K562 (cell line): ENCODE results near the gene ZNF410. TPM values are rescaled to one million over a fixed set of nuclear protein-coding genes. Genes with fewer than 3 reads are reported as not detected.

ENCODE experiments used
- ATAC-seq: fragments of 200-7000 bp; cut with Tn5 transposase; 3 replicates; pipeline ENCODE4 v1.9.1; 2020; ENCODE audit warnings: moderate library complexity
- BruUV-seq: library from RNA; stranded (reverse); fragments of 400-500 nt; replicated peaks from 2 replicates; lab custom pipeline; 2021; lab: Mats Ljungman, UMichigan
- CTCF ChIA-PET: fragments of 300-600 bp; formaldehyde crosslinking; extraction: SDS; loops from one replicate; lab custom pipeline; 2021; ENCODE audit warnings: low intra/inter-chr PET ratio; lab: Yijun Ruan, JAX
- POLR2A ChIA-PET: fragments of 300-600, 350-650 bp; sonication (Branson Sonifier 250); formaldehyde crosslinking; extraction: SDS; loops from one replicate; lab custom pipeline; 2021; ENCODE audit warnings: antibody characterized with exemption, inconsistent platforms; lab: Yijun Ruan, JAX
- DNase-seq, 4 experiments: peaks; one replicate each; pipeline versions ENCODE4 v3.0.0 to v3.0.0-alpha.2; 2011 to 2018; ENCODE audit warnings: low spot score in 3 of 4, mixed read lengths in 3 of 4; ENCODE audit errors: extremely low read depth in 1 of 4
- FAIRE-seq: peaks from 2 replicates; lab custom pipeline; 2011; peaks lifted over from hg19 to GRCh38; lab: Jason Lieb, UNC
- H2AFZ ChIP-seq: 2 replicates; pipeline ENCODE4 v1.6.0; 2011; ENCODE audit warnings: low read depth, low read length, control low read depth, inconsistent platforms
- H3K27ac ChIP-seq: fragments of 200-600 bp; 3 replicates; pipeline ENCODE4 v1.8.0; 2011; ENCODE audit warnings: low read depth, mild to moderate bottlenecking, control low read depth, inconsistent platforms, low read length, moderate library complexity, mixed read lengths; ENCODE audit errors: extremely low read depth
- H3K27me3 ChIP-seq, 2 experiments: fragments of 300-600 bp in 1 of 2; 2 replicates in 1 of 2; 3 replicates in 1 of 2; pipeline versions ENCODE4 v1.6.0 to v1.8.0; 2011; ENCODE audit warnings: inconsistent platforms in 2 of 2, low read length in 2 of 2, mild to moderate bottlenecking in 1 of 2, mixed read lengths in 1 of 2, moderate library complexity in 1 of 2; ENCODE audit not compliant: control insufficient read depth in 2 of 2, insufficient read depth in 2 of 2
- H3K36me3 ChIP-seq: fragments of 300-600 bp; 3 replicates; pipeline ENCODE4 v1.8.0; 2011; ENCODE audit warnings: mild to moderate bottlenecking, low read length, inconsistent platforms; ENCODE audit not compliant: control insufficient read depth, insufficient read depth
- H3K4me1 ChIP-seq, 2 experiments: fragments of 200-600 bp in 1 of 2; replicated peaks in 1 of 2; 2 replicates in 1 of 2; 3 replicates in 1 of 2; pipeline versions ENCODE4 v1.5.1 to v1.8.0; 2011; ENCODE audit warnings: inconsistent platforms in 2 of 2, low read length in 2 of 2, mild to moderate bottlenecking in 1 of 2, mixed read lengths in 1 of 2, moderate library complexity in 1 of 2; ENCODE audit not compliant: control insufficient read depth in 2 of 2, insufficient read depth in 2 of 2
- H3K4me2 ChIP-seq: 2 replicates; pipeline ENCODE4 v1.6.1; 2011; ENCODE audit warnings: low read length, control low read depth, inconsistent platforms, mixed read lengths; ENCODE audit not compliant: insufficient read depth
- H3K4me3 ChIP-seq: fragments of 200-600 bp; sonication (generic), shearing (Covaris generic); 2 replicates; pipeline ENCODE4 v1.5.1; 2016; ENCODE audit warnings: control low read depth, inconsistent platforms
- H3K79me2 ChIP-seq: fragments of 200-600 bp; 3 replicates; pipeline ENCODE4 v1.8.0; 2011; ENCODE audit warnings: low read length, inconsistent platforms; ENCODE audit not compliant: control insufficient read depth, insufficient read depth
- H3K9ac ChIP-seq, 2 experiments: 2 replicates each; pipeline versions ENCODE4 v1.6.0 to v1.6.1; 2011; ENCODE audit warnings: low read depth in 2 of 2, low read length in 2 of 2, control low read depth in 1 of 2, inconsistent platforms in 1 of 2, mild to moderate bottlenecking in 1 of 2, mixed read lengths in 1 of 2; ENCODE audit not compliant: insufficient read depth in 1 of 2
- H3K9me1 ChIP-seq: one replicate; pipeline ENCODE4 v1.6.0; 2011; ENCODE audit warnings: inconsistent platforms, mild to moderate bottlenecking, low read length, moderate library complexity; ENCODE audit not compliant: control insufficient read depth, insufficient read depth
- H3K9me3 ChIP-seq: replicated peaks from 2 replicates; pipeline ENCODE4 v1.5.1; 2011; ENCODE audit warnings: low read depth, low read length, inconsistent platforms; ENCODE audit not compliant: control insufficient read depth, insufficient read depth
- H4K20me1 ChIP-seq: replicated peaks from 2 replicates; pipeline ENCODE4 v1.6.1; 2011; ENCODE audit warnings: low read length, inconsistent platforms, mixed read lengths; ENCODE audit not compliant: control insufficient read depth, insufficient read depth
- ZC3H8 ChIP-seq: fragments of 450-650 bp; IDR thresholded peaks from 2 replicates; pipeline ENCODE4 v1.6.1; 2017
- WGBS: fragments of 100-300 bp; shearing (Covaris generic); methylation state at CpG from one replicate; pipeline ENCODE4 v1.1.6; 2016; ENCODE audit warnings: low coverage, mixed read lengths; ENCODE audit not compliant: insufficient coverage; ENCODE audit errors: missing lambda C conversion rate; 5-methylcytosine and 5-hydroxymethylcytosine counted together
- in situ Hi-C: fragments of 300-500 bp; cut with MboI; formaldehyde crosslinking; loops from 4 replicates; pipeline ENCODE4 v1.15.0; 2018; ENCODE audit warnings: inconsistent platforms, mixed read lengths
- intact Hi-C: fragments of 100-400 bp; cut with micrococcal nuclease; formaldehyde crosslinking; loops from 2 replicates; pipeline ENCODE4 v1.14.2; 2022
- polyA plus RNA-seq, 8 experiments: library from polyadenylated mRNA; depleted of rRNA in 4 of 8; stranded (reverse) in 5 of 8; unstranded in 3 of 8; fragments of >200 nt; fragmentation: Nextera tagmentation in 2 of 8; fragmentation: Illumina TruSeq in 1 of 8; extraction: Ambion mirVana in 2 of 8; extraction: Trizol in 1 of 8; gene quantifications; 2 replicates each; pipeline versions ENCODE4 v1.2.1 to v1.2.3, GENCODE V29; 2011 to 2014; ENCODE audit warnings: inconsistent platforms in 1 of 8, missing spikeins in 1 of 8
- total RNA-seq, 7 experiments: library from RNA; depleted of rRNA in 6 of 7; stranded (reverse); fragments of >200 nt in 6 of 7; fragmentation: Illumina TruSeq in 2 of 7; extraction: Trizol in 2 of 7; gene quantifications; 2 replicates each; pipeline versions ENCODE4 v1.2.1 to v1.2.3, GENCODE V29; 2011 to 2021; ENCODE audit warnings: low replicate concordance in 1 of 7
- TF ChIP-seq, protein P1 (sequence below): fragments of 250-450 bp; sonication (Bioruptor Pico); IDR thresholded peaks from 2 replicates; pipeline ENCODE4 v1.4.0; 2020

Gene ZNF410
- total and polyA plus RNA-seq, 9 of the 15 experiments (the other 6 are each of a cell fraction or from before 2014, with no cell fraction given), result 20.5 to 64.8 (median 38.7) TPM

DNA sequence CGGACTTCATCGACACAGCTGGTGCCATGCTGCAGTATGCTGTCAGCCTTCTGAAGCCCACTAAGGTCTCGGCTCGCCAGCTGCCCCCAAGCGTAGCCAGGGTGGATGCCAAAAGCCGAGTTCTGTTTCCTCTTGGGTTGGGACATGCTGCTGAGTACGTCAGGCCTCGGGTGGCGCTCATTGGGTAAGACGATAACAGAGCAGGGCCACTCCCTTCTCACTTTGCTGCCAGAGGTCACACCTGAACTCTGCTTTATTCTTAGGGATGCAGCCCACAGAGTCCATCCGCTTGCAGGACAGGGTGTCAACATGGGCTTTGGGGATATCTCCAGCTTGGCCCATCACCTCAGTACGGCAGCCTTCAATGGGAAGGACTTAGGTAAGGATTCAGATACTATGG is 74.5 kb downstream of the ZNF410 start:
- H3K4me1 ChIP-seq, result no peaks in the 10 kb centered on the region
- no peak overlapping the region for H3K27ac ChIP-seq
- no peak for FAIRE-seq
- no peak for DNase-seq
- no peak overlapping the region for H3K4me2 ChIP-seq
- H3K36me3 ChIP-seq, result peaks cover 73% of the 10 kb centered on the region; the same call in 2 of the 3 replicates
- ChIA-PET CTCF (no interaction called here), POLR2A (interaction anchor here (1.1 to 2.0 kb wide), 3 partner anchors 9 to 63 kb away, joined by 3 to 5 read pairs (median 3); no protein-coding TSS in a partner anchor)
- ATAC-seq, result no peak
- in situ Hi-C loops, result no loop called here
- WGBS, result 84% methylated on average over 12 of the region's 12 CpGs
- H4K20me1 ChIP-seq, result no peaks in the 10 kb centered on the region
- H3K9me3 ChIP-seq, result no peaks in the 10 kb centered on the region
- no peak overlapping the region for H3K9ac ChIP-seq
- intact Hi-C loops, result no loop called here
- BruUV-seq, result no TSS peak
- no peaks in the 10 kb centered on the region for H3K9me1 ChIP-seq
- no peaks in the 10 kb centered on the region for H3K27me3 ChIP-seq
- no peak overlapping the region for H2AFZ ChIP-seq
- H3K79me2 ChIP-seq, result no peaks in the 10 kb centered on the region
- H3K4me3 ChIP-seq, result no peak overlapping the region
- TF ChIP-seq, protein P1, sequence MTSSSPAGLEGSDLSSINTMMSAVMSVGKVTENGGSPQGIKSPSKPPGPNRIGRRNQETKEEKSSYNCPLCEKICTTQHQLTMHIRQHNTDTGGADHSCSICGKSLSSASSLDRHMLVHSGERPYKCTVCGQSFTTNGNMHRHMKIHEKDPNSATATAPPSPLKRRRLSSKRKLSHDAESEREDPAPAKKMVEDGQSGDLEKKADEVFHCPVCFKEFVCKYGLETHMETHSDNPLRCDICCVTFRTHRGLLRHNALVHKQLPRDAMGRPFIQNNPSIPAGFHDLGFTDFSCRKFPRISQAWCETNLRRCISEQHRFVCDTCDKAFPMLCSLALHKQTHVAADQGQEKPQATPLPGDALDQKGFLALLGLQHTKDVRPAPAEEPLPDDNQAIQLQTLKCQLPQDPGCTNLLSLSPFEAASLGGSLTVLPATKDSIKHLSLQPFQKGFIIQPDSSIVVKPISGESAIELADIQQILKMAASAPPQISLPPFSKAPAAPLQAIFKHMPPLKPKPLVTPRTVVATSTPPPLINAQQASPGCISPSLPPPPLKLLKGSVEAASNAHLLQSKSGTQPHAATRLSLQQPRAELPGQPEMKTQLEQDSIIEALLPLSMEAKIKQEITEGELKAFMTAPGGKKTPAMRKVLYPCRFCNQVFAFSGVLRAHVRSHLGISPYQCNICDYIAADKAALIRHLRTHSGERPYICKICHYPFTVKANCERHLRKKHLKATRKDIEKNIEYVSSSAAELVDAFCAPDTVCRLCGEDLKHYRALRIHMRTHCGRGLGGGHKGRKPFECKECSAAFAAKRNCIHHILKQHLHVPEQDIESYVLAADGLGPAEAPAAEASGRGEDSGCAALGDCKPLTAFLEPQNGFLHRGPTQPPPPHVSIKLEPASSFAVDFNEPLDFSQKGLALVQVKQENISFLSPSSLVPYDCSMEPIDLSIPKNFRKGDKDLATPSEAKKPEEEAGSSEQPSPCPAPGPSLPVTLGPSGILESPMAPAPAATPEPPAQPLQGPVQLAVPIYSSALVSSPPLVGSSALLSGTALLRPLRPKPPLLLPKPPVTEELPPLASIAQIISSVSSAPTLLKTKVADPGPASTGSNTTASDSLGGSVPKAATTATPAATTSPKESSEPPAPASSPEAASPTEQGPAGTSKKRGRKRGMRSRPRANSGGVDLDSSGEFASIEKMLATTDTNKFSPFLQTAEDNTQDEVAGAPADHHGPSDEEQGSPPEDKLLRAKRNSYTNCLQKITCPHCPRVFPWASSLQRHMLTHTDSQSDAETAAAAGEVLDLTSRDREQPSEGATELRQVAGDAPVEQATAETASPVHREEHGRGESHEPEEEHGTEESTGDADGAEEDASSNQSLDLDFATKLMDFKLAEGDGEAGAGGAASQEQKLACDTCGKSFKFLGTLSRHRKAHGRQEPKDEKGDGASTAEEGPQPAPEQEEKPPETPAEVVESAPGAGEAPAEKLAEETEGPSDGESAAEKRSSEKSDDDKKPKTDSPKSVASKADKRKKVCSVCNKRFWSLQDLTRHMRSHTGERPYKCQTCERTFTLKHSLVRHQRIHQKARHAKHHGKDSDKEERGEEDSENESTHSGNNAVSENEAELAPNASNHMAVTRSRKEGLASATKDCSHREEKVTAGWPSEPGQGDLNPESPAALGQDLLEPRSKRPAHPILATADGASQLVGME (CRISPR knock-in tag), result no peak
- no peak for TF ChIP-seq ZC3H8
